ENCODE measurements around the gene FIS1.

DNA sequence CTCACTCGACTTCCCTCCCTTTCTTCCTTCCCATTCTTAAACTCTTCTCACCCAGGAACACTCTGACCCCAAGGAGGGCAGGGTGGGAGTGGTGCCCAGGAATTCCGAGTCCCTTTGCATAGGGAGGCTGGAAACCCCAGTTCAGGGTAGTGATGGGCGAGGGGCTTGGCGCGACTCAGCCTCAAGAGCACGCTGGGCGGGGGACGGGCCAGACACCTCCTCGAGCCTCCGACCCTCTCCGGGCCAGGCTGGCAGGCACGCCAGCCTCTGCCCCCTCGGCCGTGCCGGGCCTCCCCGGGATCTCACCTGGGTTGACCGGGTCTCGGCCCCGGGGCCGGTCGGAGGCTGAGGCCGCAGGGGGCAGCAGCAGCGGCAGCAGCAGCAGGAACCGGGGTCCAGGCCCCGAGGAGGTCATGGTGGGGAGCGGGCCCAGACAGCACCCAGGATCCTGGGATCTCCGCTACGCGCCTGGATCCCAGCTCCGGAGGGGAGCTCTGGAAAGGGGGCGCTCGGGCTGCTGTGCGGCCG is 28.0 kb downstream of the FIS1 start:
- TF ChIP-seq POU6F1 (CRISPR knock-in tag; IDR thresholded peaks at IDR 0.05; ENCODE audit: borderline replicate concordance, low read depth) (no peak), ARNTL (CRISPR knock-in tag; IDR thresholded peaks at IDR 0.05; ENCODE audit: borderline replicate concordance, low read depth) (no peak), TOX (CRISPR knock-in tag; IDR thresholded peaks at IDR 0.05; ENCODE audit: borderline replicate concordance) (no peak), GLIS3 (CRISPR knock-in tag; IDR thresholded peaks at IDR 0.05) (no peak), ZC3H10 (CRISPR knock-in tag; IDR thresholded peaks at IDR 0.05) (no peak), CSDC2 (CRISPR knock-in tag; IDR thresholded peaks at IDR 0.05) (no peak), ZNF8 (CRISPR knock-in tag; IDR thresholded peaks at IDR 0.05) (no peak)
- TF ChIP-seq, protein P1, sequence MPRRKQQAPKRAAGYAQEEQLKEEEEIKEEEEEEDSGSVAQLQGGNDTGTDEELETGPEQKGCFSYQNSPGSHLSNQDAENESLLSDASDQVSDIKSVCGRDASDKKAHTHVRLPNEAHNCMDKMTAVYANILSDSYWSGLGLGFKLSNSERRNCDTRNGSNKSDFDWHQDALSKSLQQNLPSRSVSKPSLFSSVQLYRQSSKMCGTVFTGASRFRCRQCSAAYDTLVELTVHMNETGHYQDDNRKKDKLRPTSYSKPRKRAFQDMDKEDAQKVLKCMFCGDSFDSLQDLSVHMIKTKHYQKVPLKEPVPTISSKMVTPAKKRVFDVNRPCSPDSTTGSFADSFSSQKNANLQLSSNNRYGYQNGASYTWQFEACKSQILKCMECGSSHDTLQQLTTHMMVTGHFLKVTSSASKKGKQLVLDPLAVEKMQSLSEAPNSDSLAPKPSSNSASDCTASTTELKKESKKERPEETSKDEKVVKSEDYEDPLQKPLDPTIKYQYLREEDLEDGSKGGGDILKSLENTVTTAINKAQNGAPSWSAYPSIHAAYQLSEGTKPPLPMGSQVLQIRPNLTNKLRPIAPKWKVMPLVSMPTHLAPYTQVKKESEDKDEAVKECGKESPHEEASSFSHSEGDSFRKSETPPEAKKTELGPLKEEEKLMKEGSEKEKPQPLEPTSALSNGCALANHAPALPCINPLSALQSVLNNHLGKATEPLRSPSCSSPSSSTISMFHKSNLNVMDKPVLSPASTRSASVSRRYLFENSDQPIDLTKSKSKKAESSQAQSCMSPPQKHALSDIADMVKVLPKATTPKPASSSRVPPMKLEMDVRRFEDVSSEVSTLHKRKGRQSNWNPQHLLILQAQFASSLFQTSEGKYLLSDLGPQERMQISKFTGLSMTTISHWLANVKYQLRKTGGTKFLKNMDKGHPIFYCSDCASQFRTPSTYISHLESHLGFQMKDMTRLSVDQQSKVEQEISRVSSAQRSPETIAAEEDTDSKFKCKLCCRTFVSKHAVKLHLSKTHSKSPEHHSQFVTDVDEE (CRISPR knock-in tag; IDR thresholded peaks at IDR 0.05) = no peak
